Endothelial cell of umbilical vein (primary cell): ENCODE data around the gene DDX53. TPM values are rescaled to one million over a fixed set of nuclear protein-coding genes. Genes with fewer than 3 reads are reported as not detected.

Experiments used
- BruUV-seq: library from RNA; stranded (reverse); fragments of 400-500 nt; replicated peaks from 2 replicates; lab custom pipeline; 2021; lab: Mats Ljungman, UMichigan
- CTCF ChIA-PET: fragments of 300-600, 350-600 bp; sonication (Branson Sonifier 250); formaldehyde crosslinking; loops from one replicate; lab custom pipeline; 2021; ENCODE audit warnings: antibody characterized with exemption, inconsistent platforms; lab: Charles Lee
- POLR2A ChIA-PET: fragments of 300-600, 350-600 bp; sonication (Branson Sonifier 250); formaldehyde crosslinking; loops from one replicate; lab custom pipeline; 2021; ENCODE audit warnings: antibody characterized with exemption, inconsistent platforms; lab: Charles Lee
- DNase-seq: peaks from one replicate; pipeline ENCODE4 v3.0.0-alpha.2; 2011; ENCODE audit warnings: low read depth, low spot score
- FAIRE-seq: peaks from 2 replicates; lab custom pipeline; 2011; peaks lifted over from hg19 to GRCh38; lab: Jason Lieb, UNC
- H2AFZ ChIP-seq: 2 replicates; pipeline ENCODE4 v1.6.0; 2012; ENCODE audit warnings: low read depth, low read length, control low read depth, inconsistent platforms
- H3K27ac ChIP-seq: 2 replicates; pipeline ENCODE4 v1.5.1; 2011; ENCODE audit warnings: low read depth, mild to moderate bottlenecking, control low read depth, low read length, moderate library complexity; ENCODE audit not compliant: insufficient read depth
- H3K27me3 ChIP-seq, 2 experiments: 2 replicates each; pipeline versions ENCODE4 v1.6.0 to v1.6.1; 2011; ENCODE audit warnings: low read length in 2 of 2, mixed read lengths in 1 of 2; ENCODE audit not compliant: control insufficient read depth in 2 of 2, insufficient read depth in 2 of 2
- H3K36me3 ChIP-seq, 2 experiments: 2 replicates in 1 of 2; 3 replicates in 1 of 2; pipeline ENCODE4 v1.5.1; 2011; ENCODE audit warnings: low read length in 2 of 2, mild to moderate bottlenecking in 1 of 2, moderate library complexity in 1 of 2; ENCODE audit not compliant: control insufficient read depth in 2 of 2, insufficient read depth in 2 of 2; ENCODE audit errors: extremely low read depth in 1 of 2
- H3K4me1 ChIP-seq: 3 replicates; pipeline ENCODE4 v1.5.1; 2011; ENCODE audit warnings: mild to moderate bottlenecking, low read length; ENCODE audit not compliant: control insufficient read depth, insufficient read depth; ENCODE audit errors: extremely low read depth
- H3K4me2 ChIP-seq: 2 replicates; pipeline ENCODE4 v1.6.1; 2011; ENCODE audit warnings: low read length, control low read depth, mixed read lengths; ENCODE audit not compliant: insufficient read depth
- H3K4me3 ChIP-seq, 3 experiments: fragments of 200-600 bp in 1 of 3; sonication (generic), shearing (Covaris generic) in 1 of 3; replicated peaks in 1 of 3; 2 replicates each; pipeline ENCODE4 v1.5.1; 2011 to 2016; ENCODE audit warnings: control low read depth in 3 of 3, low read length in 3 of 3, mild to moderate bottlenecking in 2 of 3, inconsistent platforms in 1 of 3, low read depth in 1 of 3, moderate library complexity in 1 of 3; ENCODE audit not compliant: insufficient read depth in 1 of 3
- H3K79me2 ChIP-seq: 2 replicates; pipeline ENCODE4 v1.6.0; 2012; ENCODE audit warnings: low read length, inconsistent platforms; ENCODE audit not compliant: control insufficient read depth, insufficient read depth
- H3K9ac ChIP-seq: replicated peaks from 2 replicates; pipeline ENCODE3; 2011; ENCODE audit warnings: low read length, control low read depth; ENCODE audit not compliant: insufficient read depth; ENCODE audit errors: extremely low read depth
- H3K9me1 ChIP-seq: replicated peaks from 3 replicates; pipeline ENCODE4 v1.6.0; 2011; ENCODE audit warnings: mild to moderate bottlenecking, low read length; ENCODE audit not compliant: control insufficient read depth, insufficient read depth; ENCODE audit errors: extremely low read depth
- H3K9me3 ChIP-seq: replicated peaks from 2 replicates; pipeline ENCODE4 v1.5.1; 2012; ENCODE audit warnings: low read length, inconsistent platforms; ENCODE audit not compliant: control insufficient read depth, insufficient read depth
- H4K20me1 ChIP-seq: replicated peaks from 2 replicates; pipeline ENCODE3; 2011; ENCODE audit warnings: mild to moderate bottlenecking, low read length; ENCODE audit not compliant: control insufficient read depth, insufficient read depth; ENCODE audit errors: extremely low read depth
- EZH2 ChIP-seq: IDR thresholded peaks from 2 replicates; pipeline ENCODE4 v1.6.1; 2012; ENCODE audit warnings: borderline replicate concordance, low read depth, mild to moderate bottlenecking, moderate library complexity, low read length, inconsistent platforms; ENCODE audit not compliant: severe bottlenecking
- FOS ChIP-seq: IDR thresholded peaks from 2 replicates; pipeline ENCODE4 v1.6.1; 2011; ENCODE audit warnings: mild to moderate bottlenecking, low read length, moderate library complexity, borderline replicate concordance; ENCODE audit not compliant: insufficient read depth
- GATA2 ChIP-seq: IDR thresholded peaks from 2 replicates; pipeline ENCODE4 v1.7.0; 2011; ENCODE audit warnings: low read depth, mild to moderate bottlenecking, moderate library complexity, mixed read lengths, low read length; ENCODE audit not compliant: insufficient read length, insufficient read depth
- JUN ChIP-seq: IDR thresholded peaks from 2 replicates; pipeline ENCODE4 v1.6.1; 2011; ENCODE audit warnings: borderline replicate concordance, low read depth; ENCODE audit not compliant: insufficient read length, insufficient read depth
- MYC ChIP-seq: IDR thresholded peaks from one replicate; pipeline ENCODE4 v1.6.1; 2011; ENCODE audit warnings: mild to moderate bottlenecking, low read depth, low read length
- POLR2A ChIP-seq: IDR thresholded peaks from 2 replicates; pipeline ENCODE4 v1.6.1; 2012; ENCODE audit warnings: low read depth, mild to moderate bottlenecking, control low read depth, low read length
- POLR2AphosphoS5 ChIP-seq: IDR thresholded peaks from 2 replicates; pipeline ENCODE4 v1.6.1; 2012; ENCODE audit warnings: low read depth, mild to moderate bottlenecking, control low read depth, low read length, moderate library complexity; ENCODE audit not compliant: insufficient read depth
- dilution Hi-C: fragments of 300-500 bp; cut with MboI; formaldehyde crosslinking; loops from one replicate; pipeline ENCODE4 v1.15.0; 2019; ENCODE audit warnings: low sequenced_read_pairs; ENCODE audit not compliant: extremely low pct_ligation_motif_present
- intact Hi-C: fragments of 100-400 bp; cut with micrococcal nuclease; formaldehyde crosslinking; loops from one replicate; pipeline ENCODE4 v1.10.0; 2022
- polyA plus RNA-seq, 4 experiments: library from polyadenylated mRNA; depleted of rRNA in 3 of 4; stranded (reverse) in 3 of 4; unstranded in 1 of 4; fragments of >200 nt; gene quantifications; 2 replicates each; pipeline versions ENCODE4 v1.2.1 to v1.2.3, GENCODE V29; 2011 to 2012; ENCODE audit warnings: missing spikeins in 1 of 4
- total RNA-seq: library from RNA; stranded (reverse); gene quantifications from 2 replicates; pipeline ENCODE4 v1.2.3, GENCODE V29; 2021
- TF ChIP-seq, protein P1 (sequence below), 2 donors: IDR thresholded peaks; 1 replicate in 1 of 2; 2 replicates in 1 of 2; pipeline ENCODE4 v1.5.1; 2011; ENCODE audit warnings: low read length in 2 of 2, mild to moderate bottlenecking in 2 of 2, moderate library complexity in 2 of 2, control low read depth in 1 of 2, inconsistent platforms in 1 of 2, low read depth in 1 of 2; ENCODE audit not compliant: insufficient read depth in 1 of 2; ENCODE audit errors: extremely low read depth in 1 of 2
- TF ChIP-seq, protein P2 (sequence below): IDR thresholded peaks from 2 replicates; pipeline ENCODE4 v1.6.1; 2011; ENCODE audit not compliant: insufficient read depth, insufficient read length

The DDX53 gene
- total and polyA plus RNA-seq, 2 donors (not counting 3 experiments of a cell fraction or from before 2014, with no cell fraction given): not detected

DNA sequence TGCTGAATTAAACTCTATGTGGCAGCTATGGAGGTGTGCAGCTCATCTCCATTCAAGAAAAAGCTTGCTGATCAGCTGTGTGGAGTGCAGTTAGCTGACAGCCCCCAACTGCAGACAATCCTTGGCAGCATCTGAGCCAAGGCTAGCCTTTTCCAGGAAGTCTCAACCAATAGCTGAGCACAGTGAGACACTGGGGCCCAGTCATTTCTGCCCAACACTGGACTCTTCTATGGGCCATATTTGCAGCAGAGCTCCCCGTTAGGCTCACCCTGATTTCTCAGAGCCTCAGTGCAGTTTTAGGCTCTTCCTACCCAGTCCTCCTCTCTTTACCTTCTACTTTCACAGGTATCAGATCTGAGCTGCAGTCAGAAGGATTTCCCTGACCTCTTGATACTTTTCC lies 12.9 kb downstream of the DDX53 start:
- Histone ChIP-seq H3K9me1 (no peaks in the 10 kb centered on the region), H3K36me3 (no peaks in the 10 kb centered on the region), H3K4me3 (no peak overlapping the region), H3K4me2 (no peak overlapping the region), H3K9ac (no peak overlapping the region), H3K9me3 (no peaks in the 10 kb centered on the region), H2AFZ (no peak overlapping the region), H3K27me3 (no peaks in the 10 kb centered on the region), H4K20me1 (no peaks in the 10 kb centered on the region), H3K27ac (no peak overlapping the region), H3K79me2 (no peaks in the 10 kb centered on the region), H3K4me1 (no peaks in the 10 kb centered on the region)
- ChIA-PET CTCF (no interaction called here), POLR2A (no interaction called here)
- no peak for FAIRE-seq
- dilution Hi-C loops (no loop called here), intact Hi-C loops (no loop called here)
- TF ChIP-seq FOS: no peak
- no peak for TF ChIP-seq GATA2
- TF ChIP-seq JUN: no peak
- TF ChIP-seq, protein P1, sequence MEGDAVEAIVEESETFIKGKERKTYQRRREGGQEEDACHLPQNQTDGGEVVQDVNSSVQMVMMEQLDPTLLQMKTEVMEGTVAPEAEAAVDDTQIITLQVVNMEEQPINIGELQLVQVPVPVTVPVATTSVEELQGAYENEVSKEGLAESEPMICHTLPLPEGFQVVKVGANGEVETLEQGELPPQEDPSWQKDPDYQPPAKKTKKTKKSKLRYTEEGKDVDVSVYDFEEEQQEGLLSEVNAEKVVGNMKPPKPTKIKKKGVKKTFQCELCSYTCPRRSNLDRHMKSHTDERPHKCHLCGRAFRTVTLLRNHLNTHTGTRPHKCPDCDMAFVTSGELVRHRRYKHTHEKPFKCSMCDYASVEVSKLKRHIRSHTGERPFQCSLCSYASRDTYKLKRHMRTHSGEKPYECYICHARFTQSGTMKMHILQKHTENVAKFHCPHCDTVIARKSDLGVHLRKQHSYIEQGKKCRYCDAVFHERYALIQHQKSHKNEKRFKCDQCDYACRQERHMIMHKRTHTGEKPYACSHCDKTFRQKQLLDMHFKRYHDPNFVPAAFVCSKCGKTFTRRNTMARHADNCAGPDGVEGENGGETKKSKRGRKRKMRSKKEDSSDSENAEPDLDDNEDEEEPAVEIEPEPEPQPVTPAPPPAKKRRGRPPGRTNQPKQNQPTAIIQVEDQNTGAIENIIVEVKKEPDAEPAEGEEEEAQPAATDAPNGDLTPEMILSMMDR (IDR thresholded peaks at IDR 0.05; ENCODE audit: extremely low read depth in 1 of 2, insufficient read depth in 1 of 2, low read depth in 1 of 2, low read length in 2 of 2): no peak
- TF ChIP-seq EZH2: no peak
- TF ChIP-seq, protein P2, sequence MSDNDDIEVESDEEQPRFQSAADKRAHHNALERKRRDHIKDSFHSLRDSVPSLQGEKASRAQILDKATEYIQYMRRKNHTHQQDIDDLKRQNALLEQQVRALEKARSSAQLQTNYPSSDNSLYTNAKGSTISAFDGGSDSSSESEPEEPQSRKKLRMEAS: no peak
- no peak for TF ChIP-seq POLR2AphosphoS5
- no peak for TF ChIP-seq POLR2A
- no peak for TF ChIP-seq MYC
- BruUV-seq: no TSS peak
- no peak for DNase-seq
